Heart left ventricle (tissue), 13 donors: ENCODE measurements around the gene PAN3.

ENCODE experiments used
- POLR2A ChIP-seq, 2 donors: fragments of 450-650 bp; IDR thresholded peaks; one replicate each; pipeline ENCODE4 v1.6.1; 2017; ENCODE audit warnings: antibody characterized with exemption in 2 of 2, mild to moderate bottlenecking in 2 of 2, moderate library complexity in 2 of 2
- TF ChIP-seq, protein P1 (sequence below), 12 donors: fragments of 200-600 bp; sonication (generic) in 4 of 12; IDR thresholded peaks; one replicate each; pipeline versions ENCODE4 v1.5.0 to v1.8.0; 2018 to 2022; ENCODE audit warnings: antibody characterized with exemption in 12 of 12, mild to moderate bottlenecking in 5 of 12
- donor health status: ischemic (EF 13 %, LVEDD 7.1; RV severe dilation, severe dysfunction).
- donor health status: DM: no; HTN: yes; CAD: no.
- donor health status: DM: no; HTN: no; CAD: no.
- donor health status: ischemic (EF 25% LVEDD 6.9; RV normal size, moderate dysfunction).
- donor health status: ischemic (EF 25% LVEDD 5.7; RV mildly dilated, moderate dysfunction).
- donor health status: ischemic (EF 35%, LVEDD 5.7; RV mildly dilated, moderate dysfunction).
- donor health status: nonischemic (EF 11% LVEDD 7.7; RV severe dilation, severe dysfunction).
- donor health status: DM: yes; HTN: yes; CAD: no.
- donor health status: PGD.
- donor health status: ischemic (EF 29% LVEDD 5.4; RV normal size, mild dysfunction).
- donor health status: nonischemic (EF 23%, LVEDD 6.1; RV moderate dilation, normal function).

DNA sequence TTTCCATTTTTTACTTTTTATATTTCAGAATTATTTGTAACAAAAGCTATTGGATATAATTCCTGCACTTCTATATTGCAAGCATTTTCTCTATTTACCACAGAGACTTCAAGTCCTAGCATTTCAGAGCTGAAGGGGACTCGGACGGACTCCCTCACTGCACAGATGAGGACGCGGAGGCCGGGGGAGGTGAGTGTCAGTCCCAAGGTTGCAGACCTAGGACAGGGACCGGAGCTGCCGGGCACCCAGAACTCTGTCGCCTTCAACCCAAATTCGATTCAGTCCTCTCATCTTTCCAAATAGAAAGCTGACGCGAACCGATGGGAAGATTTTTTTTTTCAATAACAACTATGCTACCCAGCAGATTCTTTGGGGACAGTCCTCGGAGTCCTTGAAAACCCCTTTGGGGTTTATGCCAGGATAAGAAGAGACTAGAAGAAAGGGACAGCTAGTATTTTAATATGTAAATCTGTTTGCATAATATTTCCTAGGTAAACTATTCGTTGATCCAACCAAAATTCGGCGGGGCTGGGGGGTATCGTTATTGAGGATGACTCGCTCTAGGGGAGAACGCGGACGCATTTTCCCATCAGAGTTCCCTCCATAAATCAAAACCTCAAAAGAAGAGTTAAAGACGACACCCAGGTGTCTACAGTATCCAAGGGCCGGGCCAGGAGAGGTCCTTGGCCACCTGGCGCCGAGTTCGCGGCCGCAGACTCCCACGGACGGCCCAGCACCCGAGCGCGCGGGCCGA is 38.8 kb upstream of the PAN3 start:
- no peak for TF ChIP-seq POLR2A (IDR thresholded peaks at IDR 0.05)
- TF ChIP-seq, protein P1, sequence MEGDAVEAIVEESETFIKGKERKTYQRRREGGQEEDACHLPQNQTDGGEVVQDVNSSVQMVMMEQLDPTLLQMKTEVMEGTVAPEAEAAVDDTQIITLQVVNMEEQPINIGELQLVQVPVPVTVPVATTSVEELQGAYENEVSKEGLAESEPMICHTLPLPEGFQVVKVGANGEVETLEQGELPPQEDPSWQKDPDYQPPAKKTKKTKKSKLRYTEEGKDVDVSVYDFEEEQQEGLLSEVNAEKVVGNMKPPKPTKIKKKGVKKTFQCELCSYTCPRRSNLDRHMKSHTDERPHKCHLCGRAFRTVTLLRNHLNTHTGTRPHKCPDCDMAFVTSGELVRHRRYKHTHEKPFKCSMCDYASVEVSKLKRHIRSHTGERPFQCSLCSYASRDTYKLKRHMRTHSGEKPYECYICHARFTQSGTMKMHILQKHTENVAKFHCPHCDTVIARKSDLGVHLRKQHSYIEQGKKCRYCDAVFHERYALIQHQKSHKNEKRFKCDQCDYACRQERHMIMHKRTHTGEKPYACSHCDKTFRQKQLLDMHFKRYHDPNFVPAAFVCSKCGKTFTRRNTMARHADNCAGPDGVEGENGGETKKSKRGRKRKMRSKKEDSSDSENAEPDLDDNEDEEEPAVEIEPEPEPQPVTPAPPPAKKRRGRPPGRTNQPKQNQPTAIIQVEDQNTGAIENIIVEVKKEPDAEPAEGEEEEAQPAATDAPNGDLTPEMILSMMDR (IDR thresholded peaks at IDR 0.05): no peak
